ENCODE measurements around the gene MME.

- no peak for TF ChIP-seq JUND (IDR thresholded peaks at IDR 0.05; ENCODE audit: low read length)
- TF ChIP-seq USF2 (IDR thresholded peaks at IDR 0.05; ENCODE audit: low read length) = no peak
- TF ChIP-seq, protein P1, sequence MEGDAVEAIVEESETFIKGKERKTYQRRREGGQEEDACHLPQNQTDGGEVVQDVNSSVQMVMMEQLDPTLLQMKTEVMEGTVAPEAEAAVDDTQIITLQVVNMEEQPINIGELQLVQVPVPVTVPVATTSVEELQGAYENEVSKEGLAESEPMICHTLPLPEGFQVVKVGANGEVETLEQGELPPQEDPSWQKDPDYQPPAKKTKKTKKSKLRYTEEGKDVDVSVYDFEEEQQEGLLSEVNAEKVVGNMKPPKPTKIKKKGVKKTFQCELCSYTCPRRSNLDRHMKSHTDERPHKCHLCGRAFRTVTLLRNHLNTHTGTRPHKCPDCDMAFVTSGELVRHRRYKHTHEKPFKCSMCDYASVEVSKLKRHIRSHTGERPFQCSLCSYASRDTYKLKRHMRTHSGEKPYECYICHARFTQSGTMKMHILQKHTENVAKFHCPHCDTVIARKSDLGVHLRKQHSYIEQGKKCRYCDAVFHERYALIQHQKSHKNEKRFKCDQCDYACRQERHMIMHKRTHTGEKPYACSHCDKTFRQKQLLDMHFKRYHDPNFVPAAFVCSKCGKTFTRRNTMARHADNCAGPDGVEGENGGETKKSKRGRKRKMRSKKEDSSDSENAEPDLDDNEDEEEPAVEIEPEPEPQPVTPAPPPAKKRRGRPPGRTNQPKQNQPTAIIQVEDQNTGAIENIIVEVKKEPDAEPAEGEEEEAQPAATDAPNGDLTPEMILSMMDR (IDR thresholded peaks at IDR 0.05; ENCODE audit: control extremely low read depth in 1 of 3, insufficient read depth in 1 of 3, low read depth in 1 of 3, low read length in 3 of 3) = no peak
- TF ChIP-seq TAF1 (IDR thresholded peaks at IDR 0.05; ENCODE audit: low read depth, low read length) = no peak
- TF ChIP-seq MAX (IDR thresholded peaks at IDR 0.05) = no peak
- TF ChIP-seq POLR2A (IDR thresholded peaks at IDR 0.05; ENCODE audit: control extremely low read depth in 1 of 2, low read depth in 2 of 2, low read length in 2 of 2) = no peak
- no peak for TF ChIP-seq POLR2AphosphoS5 (IDR thresholded peaks at IDR 0.05; ENCODE audit: low read depth, low read length)
- TF ChIP-seq YY1 (IDR thresholded peaks at IDR 0.05; ENCODE audit: low read depth, low read length) = no peak
Observed at GRCh38 chr3:155217591-155217990, 137.5 kb downstream of the MME start.

All from H1 (cell line).